Endometrial microvascular endothelial cells (primary cell): ENCODE results near the gene TM6SF1. TPM values are rescaled to one million over a fixed set of nuclear protein-coding genes. Genes with fewer than 3 reads are reported as not detected.
"Not testable (repeated sequence)": the region's sequence is repeated elsewhere in the genome, so short reads cannot be mapped to it uniquely, and the experiment has no call there.

Experiments used
- in situ Hi-C: cut with HindIII; loops from 2 replicates; pipeline ENCODE4 v1.10.0; 2017; ENCODE audit warnings: low sequenced_read_pairs, low pct_unique_long_range_greater_than_20kb; ENCODE audit errors: inconsistent ontology term
- total RNA-seq: library from RNA; depleted of rRNA; stranded (reverse); fragments of >200 nt; gene quantifications from one replicate; pipeline ENCODE4 v1.2.3, GENCODE V29; 2015; ENCODE audit errors: inconsistent ontology term

TM6SF1 gene
- total RNA-seq, 1 donor from 2014 or later, result 54.2 TPM

GRCh38 chr15:83163032-83163431, 55.6 kb downstream of the TM6SF1 start:
- in situ Hi-C loops, result no loop called here

- in situ Hi-C loops, result no loop called here
Measured at GRCh38 chr15:83164111-83164770, 56.8 kb downstream of the TM6SF1 start.

GRCh38 chr15:83164771-83165404, 57.4 kb downstream of the TM6SF1 start:
- in situ Hi-C loops, result no loop called here

- in situ Hi-C loops, result no loop called here
Measured at GRCh38 chr15:83166218-83166617, 58.8 kb downstream of the TM6SF1 start.

GRCh38 chr15:83166830-83167229, 59.4 kb downstream of the TM6SF1 start:
- in situ Hi-C loops, result no loop called here

- in situ Hi-C loops, result not testable (repeated sequence)
Measured at GRCh38 chr15:83169576-83169975, 62.1 kb downstream of the TM6SF1 start.

- in situ Hi-C loops, result no loop called here
Measured at GRCh38 chr15:83170474-83171165, 63.2 kb downstream of the TM6SF1 start.

- in situ Hi-C loops, result no loop called here
Measured at GRCh38 chr15:83174891-83175290, 67.4 kb downstream of the TM6SF1 start.

GRCh38 chr15:83178390-83178789, 70.9 kb downstream of the TM6SF1 start:
- in situ Hi-C loops, result no loop called here

- in situ Hi-C loops, result no loop called here
Measured at GRCh38 chr15:83178869-83179325, 71.5 kb downstream of the TM6SF1 start.

GRCh38 chr15:83185561-83185960, 78.1 kb downstream of the TM6SF1 start:
- in situ Hi-C loops, result no loop called here

Other genes starting within 250 kb of the TM6SF1 start
- gene HOMER2, start 154.9 kb upstream of the TM6SF1 start, total RNA-seq, result 0.09 TPM
- gene RAMAC, start 121.4 kb upstream of the TM6SF1 start, total RNA-seq, result 19.0 TPM
- 25.0 TPM for gene C15orf40, start 96.0 kb upstream of the TM6SF1 start, total RNA-seq
- gene BTBD1, start 40.4 kb upstream of the TM6SF1 start, total RNA-seq, result 101 TPM
- gene HDGFL3, start 100.2 kb downstream of the TM6SF1 start, total RNA-seq, result 38.4 TPM
- gene BNC1, start 177.0 kb downstream of the TM6SF1 start, total RNA-seq, result 3.3 TPM